Small intestine (tissue), 7 donors: ENCODE measurements around the gene PRIM1. TPM values are rescaled to one million over a fixed set of nuclear protein-coding genes. Genes with fewer than 3 reads are reported as not detected.
"Not testable (repeated sequence)": the region's sequence is repeated elsewhere in the genome, so short reads cannot be mapped to it uniquely, and the experiment has no call there.

Experiments
- DNase-seq, 2 donors: peaks; one replicate each; pipeline versions ENCODE4 v3.0.0 to v3.0.0-alpha.2; 2013
- FAIRE-seq: peaks from 2 replicates; lab custom pipeline; 2012; peaks lifted over from hg19 to GRCh38; lab: Jason Lieb, UNC
- H3K27ac ChIP-seq, 3 donors: one replicate each; pipeline ENCODE4 v1.5.1; 2013; ENCODE audit warnings: low read length in 2 of 3, mild to moderate bottlenecking in 2 of 3, control low read depth in 1 of 3, inconsistent platforms in 1 of 3, low read depth in 1 of 3, moderate library complexity in 1 of 3
- H3K27me3 ChIP-seq, 3 donors: one replicate each; pipeline ENCODE4 v1.6.1; 2013; ENCODE audit warnings: low read length in 3 of 3, inconsistent platforms in 1 of 3; ENCODE audit not compliant: control insufficient read depth in 3 of 3, insufficient read depth in 3 of 3
- H3K36me3 ChIP-seq, 3 donors: one replicate each; pipeline ENCODE4 v1.6.1; 2013; ENCODE audit warnings: low read length in 3 of 3, inconsistent platforms in 1 of 3, low read depth in 1 of 3, mild to moderate bottlenecking in 1 of 3, moderate library complexity in 1 of 3; ENCODE audit not compliant: control insufficient read depth in 3 of 3, insufficient read depth in 2 of 3
- H3K4me1 ChIP-seq, 3 donors: one replicate each; pipeline ENCODE4 v1.6.1; 2013; ENCODE audit warnings: low read length in 2 of 3, inconsistent platforms in 1 of 3, low read depth in 1 of 3, mild to moderate bottlenecking in 1 of 3, moderate library complexity in 1 of 3; ENCODE audit not compliant: control insufficient read depth in 3 of 3, insufficient read depth in 2 of 3
- H3K4me3 ChIP-seq, 3 donors: one replicate each; pipeline ENCODE4 v1.5.1; 2013; ENCODE audit warnings: low read length in 3 of 3, control low read depth in 1 of 3, inconsistent platforms in 1 of 3, low read depth in 1 of 3, mild to moderate bottlenecking in 1 of 3, moderate library complexity in 1 of 3
- H3K9me3 ChIP-seq, 2 donors: one replicate each; pipeline ENCODE4 v1.6.1; 2013; ENCODE audit warnings: low read depth in 1 of 2, low read length in 1 of 2; ENCODE audit not compliant: control insufficient read depth in 2 of 2, insufficient read depth in 1 of 2
- WGBS, 3 donors: extraction: QIAGEN DNeasy Blood & Tissue Kit; methylation state at CpG; one replicate each; pipeline ENCODE4 v1.1.7; 2013; 5-methylcytosine and 5-hydroxymethylcytosine counted together
- polyA plus RNA-seq, 4 donors: library from polyadenylated mRNA; stranded (reverse) in 3 of 4; unstranded in 1 of 4; fragments of 200-250 nt in 3 of 4; fragments of 120-200 nt in 1 of 4; gene quantifications; one replicate each; pipeline versions ENCODE4 v1.2.1 to v1.2.3, GENCODE V29; 2013
- donor health status: healthy with polysubstance abuse.
- donor health status: control.
- donor health status: control.
- donor health status: Bipolar disorder and iron deficiency.
- donor health status: healthy.

PRIM1 gene
- polyA plus RNA-seq, 4 donors: 2.0 to 14.7 (median 8.6) TPM

DNA sequence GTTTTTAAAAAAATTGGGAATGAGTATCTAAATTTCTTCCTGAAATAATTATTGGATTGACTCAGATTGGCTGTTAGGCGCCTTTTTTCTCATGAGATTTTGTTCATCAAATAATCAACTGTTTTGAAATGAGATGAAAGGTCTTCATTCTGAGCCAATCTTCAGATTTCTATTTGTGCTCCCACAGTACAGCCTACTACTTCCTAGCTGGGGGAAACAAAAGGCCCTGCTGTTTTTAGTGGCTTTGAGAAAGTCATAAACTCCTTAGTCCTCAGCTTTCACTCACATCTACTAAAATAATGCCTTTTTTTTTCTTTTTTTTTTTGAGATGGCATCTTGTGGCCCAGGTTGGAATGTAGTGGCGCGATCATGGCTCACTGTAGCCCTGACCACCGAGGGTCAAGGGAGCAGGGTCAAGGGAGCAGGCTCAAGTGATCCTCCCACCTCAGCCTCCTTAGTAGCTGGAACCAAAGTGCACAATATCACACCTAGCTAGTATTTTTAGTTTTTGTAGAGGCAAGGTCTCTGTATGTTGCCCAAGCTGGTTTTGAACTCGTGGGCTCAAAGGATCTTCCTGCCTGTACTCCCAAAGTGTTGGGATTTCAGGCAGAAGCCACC lies 42.3 kb downstream of the PRIM1 start:
- WGBS, 3 donors: 72 to 80% (median 76%) methylated on average over 5 of the region's 5 CpGs
- no peak for FAIRE-seq

DNA sequence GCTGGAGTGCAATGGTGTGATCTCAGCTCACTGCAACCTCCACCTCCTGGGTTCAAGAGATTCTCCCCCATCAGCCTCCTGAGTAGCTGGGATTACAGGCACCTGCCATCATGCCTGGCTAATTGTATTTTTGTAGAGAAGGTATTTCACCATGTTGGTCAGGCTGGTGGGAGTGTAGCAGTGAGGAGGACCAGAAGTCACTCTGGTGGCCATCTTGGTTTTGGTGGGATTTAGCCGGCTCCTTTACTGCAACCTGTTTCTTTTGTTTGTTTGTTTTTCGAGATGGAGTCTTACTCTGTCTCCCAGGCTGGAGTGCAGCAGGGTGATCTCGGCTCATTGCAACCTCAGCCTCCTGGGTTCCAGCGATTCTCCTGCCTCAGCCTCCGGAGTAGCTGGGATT lies 47.6 kb downstream of the PRIM1 start:
- not testable (repeated sequence) for H3K36me3 ChIP-seq, H3K4me1 ChIP-seq, H3K27ac ChIP-seq, H3K4me3 ChIP-seq, H3K9me3 ChIP-seq, H3K27me3 ChIP-seq, FAIRE-seq, DNase-seq
- WGBS, 3 donors: 84 to 91% (median 90%) methylated on average over 5 of the region's 5 CpGs

More for the DNA sequence above, 42.3 kb downstream of the PRIM1 start:
- H3K9me3 ChIP-seq: no peaks in the 10 kb centered on the region
- peaks cover 14 to 25% (median 15%) of the 10 kb centered on the region in 3 donors for H3K36me3 ChIP-seq
- H3K27me3 ChIP-seq: no peaks in the 10 kb centered on the region
- H3K27ac ChIP-seq: no peak overlapping the region
- no peak for DNase-seq
- no peak overlapping the region for H3K4me3 ChIP-seq
- H3K4me1 ChIP-seq: no peaks in the 10 kb centered on the region

DNA sequence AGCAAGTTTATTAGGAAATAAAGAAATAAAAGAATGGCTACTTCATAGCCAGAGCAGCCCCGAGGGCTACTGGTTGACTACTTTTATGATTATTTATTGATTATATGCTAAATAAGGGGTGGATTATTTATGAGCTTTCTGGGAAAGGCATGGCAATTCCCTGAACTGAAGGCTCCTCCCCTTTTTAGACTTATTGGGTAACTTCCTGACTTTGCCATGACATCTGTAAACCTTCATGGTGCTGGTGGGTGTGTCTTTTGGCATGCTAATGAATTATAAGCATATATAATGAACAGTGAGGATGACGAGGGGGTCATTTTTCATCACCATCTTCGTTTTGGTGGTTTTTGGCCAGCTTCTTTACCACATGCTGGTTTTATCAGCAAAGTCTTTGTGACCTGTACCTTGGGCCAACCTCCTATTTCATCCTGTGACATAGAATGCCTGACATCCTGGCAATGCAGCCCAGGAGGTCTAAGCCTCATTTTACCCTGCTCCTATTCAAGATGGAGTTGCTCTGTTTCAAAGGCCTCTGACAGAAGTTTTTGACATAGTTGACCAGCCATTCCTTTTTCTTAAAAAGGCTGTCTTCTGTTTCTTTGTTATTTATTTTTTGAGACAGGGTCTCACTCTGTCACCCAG lies 53.0 kb downstream of the PRIM1 start:
- DNase-seq (no peak), FAIRE-seq (no peak)
- Histone ChIP-seq H3K9me3 (no peaks in the 10 kb centered on the region), H3K4me3 (no peak overlapping the region), H3K27ac (no peak overlapping the region), H3K27me3 (no peaks in the 10 kb centered on the region), H3K4me1 (no peaks in the 10 kb centered on the region), H3K36me3 (no peaks in the 10 kb centered on the region)
- 61 to 72% (median 63%) methylated on average over 3 of the region's 3 CpGs for WGBS, 3 donors

DNA sequence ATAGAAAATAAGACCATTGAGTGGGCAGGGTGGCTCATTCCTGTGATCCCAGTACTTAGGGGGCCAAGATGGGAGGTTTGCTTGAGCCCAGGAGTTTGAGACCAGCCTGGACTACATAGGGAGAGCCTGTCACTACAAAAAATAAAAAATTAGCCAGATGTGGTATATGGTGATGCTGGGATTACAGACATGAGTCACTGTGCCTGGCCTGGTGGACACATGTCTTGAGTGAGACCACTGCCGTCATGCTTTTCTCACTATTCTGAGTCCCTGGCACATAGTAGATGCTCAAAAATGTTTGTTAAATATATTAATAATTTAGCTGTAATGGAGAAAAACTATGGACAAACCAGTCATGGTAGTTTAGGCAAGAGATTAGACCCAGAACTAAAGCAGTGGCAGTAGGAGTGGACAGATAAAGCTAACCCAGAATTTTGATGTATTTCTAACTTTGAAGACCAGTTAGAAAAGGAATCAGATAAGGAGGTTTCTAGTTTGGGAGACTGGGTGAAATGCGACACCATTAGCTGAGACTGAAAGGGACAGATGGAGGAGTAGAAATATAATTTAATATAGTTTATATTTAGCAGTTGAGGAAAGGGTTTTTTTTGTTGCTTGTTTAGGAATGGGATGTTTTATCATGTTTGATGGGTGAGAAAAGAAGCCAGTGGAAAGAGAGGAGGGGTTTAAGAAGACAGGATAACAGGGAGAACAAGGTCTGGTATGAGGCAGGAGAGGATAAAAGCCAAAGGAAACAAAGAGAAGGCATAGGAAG lies 56.6 kb downstream of the PRIM1 start:
- FAIRE-seq (no peak), DNase-seq (no peak)
- 73 to 83% (median 82%) methylated on average over 2 of the region's 2 CpGs for WGBS, 3 donors
- Histone ChIP-seq H3K27ac (no peak overlapping the region), H3K27me3 (no peaks in the 10 kb centered on the region), H3K9me3 (no peaks in the 10 kb centered on the region), H3K4me3 (no peak overlapping the region), H3K36me3 (no peaks in the 10 kb centered on the region), H3K4me1 (no peaks in the 10 kb centered on the region)

DNA sequence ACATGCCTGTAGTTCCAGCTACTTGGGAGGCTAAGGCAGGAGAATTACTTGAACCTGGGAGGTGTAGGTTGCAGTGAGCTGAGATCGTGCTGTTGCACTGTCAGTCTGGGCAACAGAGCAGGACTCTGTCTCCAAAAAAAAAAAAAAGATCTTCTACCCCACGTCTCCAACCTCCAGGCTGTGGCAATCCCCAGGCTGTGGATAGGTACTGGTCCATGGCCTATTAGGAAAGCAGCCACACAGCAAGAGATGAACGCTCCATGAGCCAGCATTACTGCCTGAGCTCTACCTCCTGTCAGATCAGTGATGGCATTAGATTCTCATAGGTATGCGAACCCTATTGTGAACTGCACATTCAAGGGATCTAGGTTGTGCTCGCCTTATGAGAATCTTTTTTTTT lies 58.0 kb downstream of the PRIM1 start:
- no peak overlapping the region for H3K27ac ChIP-seq
- DNase-seq (no peak), FAIRE-seq (no peak)
- H3K9me3 ChIP-seq: no peaks in the 10 kb centered on the region
- H3K4me1 ChIP-seq: peaks cover 0 to 2% (median 0%) of the 10 kb centered on the region in 3 donors
- no peak overlapping the region for H3K4me3 ChIP-seq
- no peaks in the 10 kb centered on the region for H3K27me3 ChIP-seq
- 85 to 89% (median 86%) methylated on average over 5 of the region's 5 CpGs for WGBS, 3 donors
- no peaks in the 10 kb centered on the region for H3K36me3 ChIP-seq

DNA sequence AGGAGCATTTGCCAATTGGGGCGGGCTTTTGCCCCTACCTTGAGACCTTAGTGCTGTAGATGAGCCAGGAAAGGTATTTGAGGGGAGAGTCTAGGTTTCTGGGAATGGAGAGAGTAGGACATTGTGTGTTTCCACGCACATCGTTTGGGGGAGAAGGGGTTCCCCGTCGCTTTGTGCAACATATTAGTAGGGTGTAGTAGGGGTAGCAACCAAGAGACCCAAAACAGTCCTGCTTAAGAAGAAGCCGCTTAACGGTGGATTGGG lies 63.3 kb downstream of the PRIM1 start:
- Histone ChIP-seq H3K27me3 (no peaks in the 10 kb centered on the region), H3K4me1 (peaks cover 0 to 4% (median 0%) of the 10 kb centered on the region in 3 donors), H3K36me3 (peaks cover 0 to 11% (median 0%) of the 10 kb centered on the region in 3 donors), H3K27ac (peak overlapping the region; percentile 80 to 98 (median 83)), H3K4me3 (peak overlapping the region; percentile 43 to 54 (median 50)), H3K9me3 (no peaks in the 10 kb centered on the region)
- 1 to 2% (median 2%) methylated on average over 7 of the region's 7 CpGs for WGBS, 3 donors
- FAIRE-seq (no peak), DNase-seq (no peak)

DNA sequence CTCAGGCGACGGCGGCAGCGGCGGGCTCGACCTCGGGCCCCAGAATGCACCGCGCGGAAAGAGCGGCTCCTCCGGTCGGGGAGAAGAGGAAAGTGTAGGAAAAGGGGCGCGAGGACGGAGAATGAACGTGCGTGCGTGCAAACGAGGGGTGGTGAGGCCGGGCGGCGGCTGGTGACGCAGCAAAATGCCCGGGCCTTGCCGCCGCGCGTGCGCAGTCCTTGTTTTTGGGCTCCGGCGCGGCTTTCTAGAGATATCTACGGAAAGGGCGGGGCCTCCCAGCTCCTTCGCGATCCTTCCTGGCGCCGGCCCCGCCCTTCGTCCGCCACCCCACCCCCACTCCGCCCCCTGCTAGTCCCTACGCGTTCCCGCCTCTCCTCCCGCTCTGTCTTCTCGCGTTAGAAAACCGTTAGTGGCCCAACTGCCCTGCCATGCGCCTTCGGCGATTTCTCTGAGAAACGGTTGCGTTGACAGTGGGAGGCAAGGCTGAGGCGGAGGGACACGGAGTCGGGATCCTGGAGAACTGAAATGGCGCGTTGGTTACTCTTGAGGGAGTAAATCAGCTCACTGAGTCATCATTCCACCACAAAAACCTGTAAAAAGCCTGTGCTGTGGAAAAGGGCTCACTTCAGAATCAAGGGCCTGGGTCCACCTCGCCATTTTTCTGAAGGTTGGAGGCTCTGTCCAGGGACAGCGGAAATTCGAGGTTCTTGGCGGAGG lies 63.8 kb downstream of the PRIM1 start, which contains the start of gene PTGES3:
TSS of gene PTGES3 (minus strand) at position 156 of the 717 bp plus-strand sequence. CDS start 285 bp downstream, outside the sequence.
- peaks cover 0 to 4% (median 0%) of the 10 kb centered on the region in 3 donors for H3K4me1 ChIP-seq
- H3K27ac ChIP-seq: peak within 1 kb of the TSS; percentile 96 to 100 (median 98)
- peaks cover 0 to 13% (median 0%) of the 10 kb centered on the region in 3 donors for H3K36me3 ChIP-seq
- peak; percentile 99 for DNase-seq
- peak within 1 kb of the TSS; percentile 85 to 91 (median 91) for H3K4me3 ChIP-seq
- no peak for FAIRE-seq
- WGBS, 3 donors: 0 to 1% (median 1%) methylated on average over 53 to 64 of the region's 64 CpGs
- H3K9me3 ChIP-seq: no peaks in the 10 kb centered on the region
- no peaks in the 10 kb centered on the region for H3K27me3 ChIP-seq
